ENCODE measurements around the gene TEX2.

Gene TEX2

GRCh38 chr17:64263000-64263766, at the start of gene TEX2:
Gene TEX2, minus strand, starts transcription at chr17:64263260. Its CDS starts 49,043 bp downstream, at chr17:64214217.
- DNase-seq (ENCODE audit: low spot score): peak; percentile 84

GRCh38 chr17:64309710-64310109, 46.6 kb upstream of the TEX2 start:
- no peak for DNase-seq (ENCODE audit: low spot score)

DNA sequence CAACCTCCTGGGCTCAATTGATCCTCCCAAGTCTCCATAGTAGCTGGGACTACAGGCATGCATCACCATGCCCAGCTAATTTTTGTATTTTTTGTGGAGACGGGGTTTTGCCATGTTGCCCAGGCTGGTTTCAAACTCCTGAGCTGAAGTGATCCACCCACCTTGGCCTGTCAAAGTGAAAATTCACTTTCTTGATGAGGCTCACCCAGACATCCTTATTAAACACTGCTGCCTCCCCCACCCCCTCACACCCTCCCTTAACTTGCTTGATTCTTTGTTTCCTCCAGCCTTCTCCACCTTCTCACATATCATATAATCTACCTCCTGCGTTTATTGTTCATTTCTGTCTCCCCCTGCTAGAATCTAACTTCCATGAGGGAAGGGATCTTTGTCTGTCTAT, 46.0 kb upstream of the TEX2 start:
- DNase-seq (ENCODE audit: low spot score): no peak

DNA sequence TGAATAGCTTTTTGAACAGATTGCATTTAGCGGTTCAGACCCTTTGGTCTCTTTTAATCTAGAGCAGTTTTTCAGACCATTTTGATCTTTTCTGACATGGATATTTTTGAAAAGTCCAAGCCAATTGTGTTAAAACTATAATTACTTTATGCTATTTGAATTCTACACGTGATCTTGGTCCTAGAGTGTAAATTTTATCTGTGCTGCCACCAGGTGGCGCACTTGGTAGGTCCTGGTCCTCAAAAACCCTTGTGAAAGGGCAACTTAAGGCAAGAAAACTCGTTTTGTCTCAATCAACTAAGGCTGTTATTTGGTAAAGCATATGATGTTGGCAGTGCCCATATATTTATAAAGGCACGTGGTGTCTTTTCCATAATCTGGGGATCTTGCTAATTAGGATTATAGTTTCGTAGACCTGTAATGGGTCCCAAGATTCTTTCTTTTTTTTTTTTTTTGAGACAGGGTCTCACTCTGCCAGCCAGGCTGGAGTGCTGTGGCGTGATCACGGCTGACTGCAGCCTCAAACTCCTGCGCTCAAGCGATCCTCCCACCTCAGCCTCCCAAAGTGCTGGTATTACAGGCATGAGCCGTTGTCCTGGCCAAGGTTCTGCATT, 43.9 kb upstream of the TEX2 start:
- DNase-seq (ENCODE audit: low spot score): no peak

- DNase-seq (ENCODE audit: low spot score): no peak
These were observed 41.5 kb upstream of the TEX2 start for GRCh38 chr17:64304551-64304950.

- no peak for DNase-seq (ENCODE audit: low spot score)
These were observed 37.6 kb upstream of the TEX2 start for GRCh38 chr17:64300699-64300965.

DNA sequence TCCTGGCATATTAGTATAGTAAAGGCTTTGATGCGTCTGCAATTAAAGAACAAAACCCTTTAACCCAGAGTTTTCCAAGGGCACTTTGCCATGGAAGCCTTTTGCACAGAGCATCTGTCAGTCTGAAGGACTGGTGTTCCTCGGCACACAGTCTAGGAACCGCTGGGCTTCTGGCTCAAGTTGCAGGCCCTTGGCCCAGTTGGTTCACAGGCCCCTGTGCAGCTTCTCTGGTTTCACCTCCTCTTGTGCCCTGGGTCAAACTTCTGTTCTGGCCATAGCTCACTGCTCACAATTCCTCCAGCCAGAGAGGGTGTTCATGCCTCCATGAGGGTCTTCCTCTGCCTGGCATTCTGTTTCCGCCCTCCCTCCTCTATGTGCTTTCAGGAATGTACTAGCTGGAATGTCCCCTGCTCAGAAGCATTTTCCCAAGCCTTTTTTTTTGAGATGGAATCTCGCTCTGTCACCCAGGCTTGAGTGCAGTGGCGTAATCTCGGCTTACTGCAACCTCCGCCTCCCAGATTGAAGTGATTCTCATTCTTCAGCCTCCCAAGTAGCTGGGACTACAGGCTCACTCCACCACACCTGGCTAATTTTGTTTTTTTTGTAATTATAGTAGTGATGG, 34.5 kb upstream of the TEX2 start:
- DNase-seq (ENCODE audit: low spot score): no peak

DNA sequence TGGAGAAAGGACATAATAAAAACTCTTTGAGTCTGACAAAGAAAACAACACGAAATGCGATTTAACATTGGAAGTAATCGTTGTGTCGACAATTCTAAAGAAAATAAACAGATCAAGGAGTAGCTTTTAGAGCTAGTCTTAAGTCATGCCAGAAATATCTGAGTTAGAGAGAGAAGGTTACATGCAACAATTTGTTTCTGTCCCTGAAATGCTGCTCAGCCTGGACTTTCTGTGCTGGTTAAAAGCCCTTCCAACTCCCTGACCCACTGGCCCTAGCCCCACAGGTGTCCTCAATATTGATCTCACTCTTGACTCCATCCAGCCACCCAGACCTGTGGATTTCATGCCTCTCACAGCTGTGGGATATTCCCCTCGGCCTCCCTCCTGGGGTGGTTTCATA, 33.2 kb upstream of the TEX2 start:
- DNase-seq (ENCODE audit: low spot score): no peak

GRCh38 chr17:64295146-64295545, 32.1 kb upstream of the TEX2 start:
- no peak for DNase-seq (ENCODE audit: low spot score)

- no peak for DNase-seq (ENCODE audit: low spot score)
These were observed 28.3 kb upstream of the TEX2 start for GRCh38 chr17:64291268-64291851.

GRCh38 chr17:64289741-64290141, 26.7 kb upstream of the TEX2 start:
- DNase-seq (ENCODE audit: low spot score): no peak

GRCh38 chr17:64282753-64283080, 19.7 kb upstream of the TEX2 start:
- DNase-seq (ENCODE audit: low spot score): peak; percentile 80

DNA sequence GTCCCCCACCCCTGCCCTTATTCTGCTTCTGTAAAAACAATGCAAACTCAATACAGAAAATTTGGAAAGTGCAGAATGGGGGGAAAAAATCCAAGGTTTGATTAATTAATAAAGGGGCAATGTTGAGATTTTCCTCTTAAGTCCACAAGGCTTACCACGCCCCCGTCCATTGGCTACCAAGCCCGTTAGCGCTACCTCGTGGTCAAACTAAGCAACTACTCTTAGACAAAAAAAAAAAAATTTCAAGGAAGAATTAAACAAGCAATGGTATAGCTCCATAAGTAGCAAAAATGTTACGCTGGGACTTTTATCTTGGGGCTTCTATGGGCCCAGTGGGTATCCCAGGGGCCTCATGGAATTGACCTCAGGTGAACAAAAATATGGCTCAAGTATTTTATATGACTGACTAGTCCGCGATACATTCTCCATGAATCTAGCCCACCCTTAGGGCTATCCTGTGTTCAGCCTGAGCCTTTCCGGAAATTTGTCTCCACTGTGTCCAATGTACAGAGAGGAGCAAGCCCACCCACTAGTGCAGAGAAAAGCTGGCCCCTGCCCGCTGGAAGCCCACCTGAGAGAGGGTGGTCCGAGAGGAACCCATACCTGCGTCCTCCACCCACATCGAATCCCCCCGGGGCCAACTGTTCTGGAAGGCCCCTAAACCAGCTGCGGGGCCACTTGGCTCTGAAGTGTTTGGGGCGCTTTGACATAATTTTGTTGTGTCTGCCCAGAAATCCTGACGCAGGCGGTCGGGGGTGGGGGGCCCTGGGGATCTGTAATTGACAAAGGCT, 19.1 kb upstream of the TEX2 start:
- peak; percentile 72 for DNase-seq (ENCODE audit: low spot score)

- peak; percentile 85 for DNase-seq (ENCODE audit: low spot score)
These were observed 15.6 kb upstream of the TEX2 start for GRCh38 chr17:64278614-64279013.

- DNase-seq (ENCODE audit: low spot score): no peak
These were observed 14.9 kb upstream of the TEX2 start for GRCh38 chr17:64277831-64278562.

DNA sequence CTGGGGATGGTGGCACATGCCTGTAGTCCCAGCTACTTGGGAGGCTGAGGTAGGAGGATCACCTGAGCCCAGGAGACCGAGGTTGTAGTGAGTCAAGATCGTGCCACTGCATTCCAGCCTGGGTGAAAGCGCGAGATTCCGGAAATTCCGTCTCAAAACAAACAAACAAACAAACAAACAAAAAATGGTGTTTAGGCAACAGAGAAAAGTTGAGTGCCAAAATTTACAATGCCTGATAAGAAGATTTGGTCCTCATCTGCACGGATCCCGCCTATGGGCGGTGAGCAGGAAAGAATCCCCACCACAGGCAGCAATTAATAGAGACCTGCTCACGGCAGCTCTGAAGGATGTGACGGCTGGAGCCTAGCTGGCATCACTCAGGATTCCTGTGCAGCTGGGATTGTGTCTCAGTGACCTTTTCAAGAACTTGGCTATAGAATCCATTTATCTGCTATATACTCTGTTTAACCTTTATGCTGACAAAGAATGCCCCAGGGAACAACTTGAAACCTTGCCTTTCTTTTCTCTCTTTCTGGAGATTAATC, 14.0 kb upstream of the TEX2 start:
- no peak for DNase-seq (ENCODE audit: low spot score)

- no peak for DNase-seq (ENCODE audit: low spot score)
These were observed 12.0 kb upstream of the TEX2 start for GRCh38 chr17:64275016-64275415.

DNA sequence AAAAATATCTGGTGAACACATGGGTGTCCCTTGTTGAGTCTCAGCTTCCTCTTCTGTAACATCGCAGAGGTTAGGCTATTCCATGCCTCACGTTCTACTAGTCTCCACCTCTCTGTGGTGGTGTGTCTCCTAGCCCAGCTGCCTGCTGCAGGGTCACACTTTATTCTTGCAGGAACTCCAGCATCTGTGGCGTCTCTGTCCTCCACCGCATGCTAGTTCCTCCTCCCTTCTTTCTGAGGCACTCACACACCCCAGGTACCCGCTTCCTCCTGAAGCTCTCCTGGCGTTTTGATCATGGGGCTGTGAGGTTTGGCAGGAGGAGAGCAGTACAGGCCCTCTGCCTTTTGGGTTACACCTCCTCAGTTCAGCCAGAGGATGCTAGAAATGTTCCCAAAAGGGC, 9.9 kb upstream of the TEX2 start:
- DNase-seq (ENCODE audit: low spot score): no peak

- no peak for DNase-seq (ENCODE audit: low spot score)
These were observed 7.8 kb upstream of the TEX2 start for GRCh38 chr17:64270885-64271284.

DNA sequence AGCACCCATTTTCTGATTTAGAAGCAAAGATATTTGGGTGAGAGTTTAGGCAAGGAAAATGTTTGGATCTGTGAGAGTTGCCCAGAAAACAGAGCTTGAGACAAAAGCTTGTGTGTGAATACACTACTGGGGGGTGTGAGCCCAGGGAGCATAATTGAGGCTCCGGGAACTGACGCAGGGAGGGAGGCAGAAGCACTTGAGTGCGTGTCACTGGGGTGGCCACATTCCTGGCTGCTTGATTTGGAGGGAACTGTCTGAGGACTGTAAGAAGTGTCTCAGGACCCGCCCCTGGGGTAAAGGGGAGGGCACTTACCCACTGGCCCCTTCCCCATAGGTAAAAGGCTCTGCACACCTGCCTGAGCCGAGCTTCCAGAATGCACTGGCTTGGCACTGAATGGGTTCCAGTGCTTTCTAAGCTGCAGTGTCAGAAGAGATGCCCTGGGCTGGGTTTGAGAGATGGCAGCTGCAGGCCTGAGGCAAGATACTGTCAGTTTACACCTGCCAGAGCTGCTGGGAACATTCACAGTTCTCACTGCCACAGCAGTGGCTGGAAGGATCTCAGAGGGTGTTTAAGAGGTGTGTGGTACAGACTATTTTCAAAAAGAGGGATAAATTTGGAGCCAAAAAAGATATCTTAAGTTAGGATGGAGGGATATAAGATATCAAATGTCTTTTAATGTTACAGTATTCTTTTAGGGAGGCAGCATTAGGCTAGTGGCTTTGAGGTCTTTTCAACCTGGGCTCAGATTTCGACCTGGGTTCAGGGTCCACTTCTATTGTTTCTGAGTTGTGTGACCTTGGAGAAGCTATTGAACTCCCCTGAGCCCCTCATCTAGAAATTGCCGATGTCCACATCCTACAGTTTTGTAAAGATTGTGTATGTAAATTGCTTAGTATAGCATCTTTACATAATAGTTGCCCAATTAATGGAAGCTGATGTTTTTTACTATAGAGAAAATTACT, 6.9 kb upstream of the TEX2 start:
- no peak for DNase-seq (ENCODE audit: low spot score)

All from kidney capillary endothelial cell (primary cell).